Islet precursor cell (in vitro differentiated cells): ENCODE data around the gene ACOXL.

ENCODE experiments used
- DNase-seq: peaks from one replicate; pipeline ENCODE4 v3.0.0-alpha.2; 2018

The ACOXL gene

DNA sequence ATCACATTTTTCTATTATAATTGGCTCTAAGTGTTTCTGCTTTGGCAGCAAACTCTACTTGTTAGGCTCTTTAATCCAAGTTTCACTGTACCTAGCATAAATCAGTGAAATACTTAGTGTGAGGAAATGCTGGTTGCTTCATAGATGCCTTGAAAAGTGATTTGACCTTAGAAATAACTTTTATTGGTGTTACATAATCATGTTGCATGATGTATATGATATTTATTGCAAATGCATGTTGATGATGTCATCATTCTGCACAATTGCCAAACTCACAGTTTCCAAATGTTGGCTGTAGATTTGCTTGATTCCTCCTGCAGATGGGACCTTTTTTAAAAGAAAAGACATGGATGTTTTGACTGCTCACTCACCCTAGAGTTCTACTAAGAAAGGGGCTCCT is 250.8 kb downstream of the ACOXL start:
- DNase-seq = no peak

DNA sequence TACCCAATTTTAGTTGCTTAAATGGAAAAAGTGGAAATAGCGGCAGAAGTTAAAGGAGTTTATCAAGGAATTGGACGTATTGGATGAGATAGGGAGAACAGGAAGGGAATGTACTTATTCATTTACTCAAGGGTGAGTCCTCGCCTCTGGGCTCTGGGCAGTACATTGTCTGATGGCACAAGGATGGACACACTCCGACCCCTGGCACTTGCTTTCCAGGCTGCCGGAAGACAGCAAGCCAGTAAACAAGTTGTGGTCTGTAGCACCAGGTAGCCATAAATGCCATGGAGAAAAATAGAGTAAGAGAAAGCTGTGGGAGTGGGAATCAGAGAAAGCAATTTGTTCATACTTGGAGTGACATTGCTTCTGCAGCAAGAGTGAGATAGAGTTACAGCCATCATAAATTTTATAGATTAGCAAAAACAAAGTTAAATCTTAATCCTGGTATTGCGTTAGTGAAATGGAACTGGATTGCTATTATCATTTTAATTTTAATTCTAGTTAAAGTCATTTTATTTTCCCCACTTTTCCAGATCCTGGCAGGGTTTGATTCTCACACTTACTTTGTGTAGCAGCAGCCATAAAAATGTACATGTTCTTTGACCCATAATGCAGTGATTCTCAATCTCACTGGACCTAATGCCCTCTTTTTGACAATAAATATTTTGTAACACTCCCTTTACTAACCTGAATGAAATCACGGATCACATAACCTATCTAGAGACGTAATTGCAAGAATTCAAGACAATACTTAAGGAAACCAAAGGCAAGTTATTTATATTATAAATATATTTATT is 252.5 kb downstream of the ACOXL start:
- no peak for DNase-seq

DNA sequence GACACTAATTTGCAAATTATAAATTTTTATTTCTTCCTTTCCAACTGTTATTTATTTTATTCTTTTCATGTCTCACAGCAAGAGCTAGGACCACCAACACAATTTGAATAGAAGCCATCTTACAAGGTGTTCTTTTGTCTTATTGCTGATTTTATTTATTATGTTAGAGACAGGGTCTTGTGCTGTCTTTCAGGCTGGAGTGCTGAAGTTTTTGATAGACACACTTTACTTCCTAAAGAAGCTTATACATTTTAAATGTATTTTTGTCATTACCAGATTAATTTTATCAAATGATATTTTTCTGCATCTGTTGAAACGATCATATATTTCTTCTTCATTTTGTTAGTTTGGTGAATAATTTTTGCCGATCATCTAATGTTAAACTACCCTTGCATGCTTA is 258.1 kb downstream of the ACOXL start:
- no peak for DNase-seq

DNA sequence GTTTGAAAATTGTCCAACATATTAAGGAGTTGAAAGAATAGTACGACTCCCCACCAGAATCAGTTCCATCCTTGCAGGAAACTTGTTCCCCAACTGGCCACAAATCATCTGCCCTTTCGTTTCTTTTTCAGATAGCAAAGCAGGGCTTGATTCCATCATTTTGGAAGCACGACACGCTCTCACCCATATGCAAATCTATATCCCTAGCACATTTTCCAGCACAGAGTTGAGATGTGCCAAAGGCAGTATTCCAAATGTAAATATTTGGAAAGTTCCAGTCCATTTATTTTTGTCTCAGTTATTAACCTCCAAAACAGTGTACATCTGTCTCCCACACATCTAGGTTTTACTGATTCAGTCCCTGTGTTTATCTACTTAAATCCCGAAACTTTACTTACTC is 259.5 kb downstream of the ACOXL start:
- no peak for DNase-seq

DNA sequence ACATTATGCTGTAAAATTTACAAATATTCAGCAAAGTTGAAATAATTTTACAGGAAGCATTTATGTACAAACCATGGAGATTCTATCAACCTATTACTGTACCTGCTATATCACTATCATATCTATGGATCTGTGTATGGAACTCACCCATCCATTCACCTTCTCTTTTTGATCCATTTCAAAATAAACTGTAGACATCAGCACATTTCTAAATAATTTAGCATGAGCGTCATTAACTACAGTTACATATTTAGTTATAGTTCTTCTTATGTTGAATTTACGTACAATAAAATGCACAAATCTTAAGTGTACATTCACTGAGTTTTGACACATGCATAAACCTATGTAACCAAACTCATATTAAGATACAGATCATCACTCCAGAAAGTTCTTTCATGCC is 260.5 kb downstream of the ACOXL start:
- no peak for DNase-seq

DNA sequence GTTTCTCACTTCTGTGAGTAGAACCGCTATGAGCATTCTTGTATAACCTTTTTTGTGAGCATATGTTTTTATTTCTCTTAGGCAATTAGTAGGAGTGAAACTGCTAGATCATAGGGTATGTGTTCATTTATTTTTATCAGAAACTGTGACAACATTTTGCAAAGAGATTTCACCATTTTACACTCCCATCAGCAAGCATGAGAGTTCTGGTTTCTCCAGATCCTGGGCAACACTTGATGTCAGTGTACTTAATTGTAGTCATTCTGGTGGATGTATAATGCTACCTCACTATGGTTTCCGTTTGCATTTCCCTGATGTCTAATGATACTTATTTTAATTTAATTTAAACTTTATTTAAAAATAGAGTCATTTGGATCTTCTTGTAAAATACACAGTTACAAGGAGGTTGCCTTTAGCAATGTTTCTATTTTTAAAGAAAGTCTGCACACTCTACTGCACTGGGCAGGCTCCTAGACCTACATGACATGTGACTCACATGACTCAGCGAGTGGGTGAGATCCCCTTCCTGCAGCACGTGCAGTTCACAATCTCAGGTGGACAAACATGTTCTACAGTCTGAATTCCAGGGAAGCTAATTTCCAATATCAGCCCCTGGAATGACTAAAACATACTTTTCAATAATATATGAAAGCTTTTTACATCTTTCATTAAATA is 261.3 kb downstream of the ACOXL start:
- peak; percentile 59 for DNase-seq

DNA sequence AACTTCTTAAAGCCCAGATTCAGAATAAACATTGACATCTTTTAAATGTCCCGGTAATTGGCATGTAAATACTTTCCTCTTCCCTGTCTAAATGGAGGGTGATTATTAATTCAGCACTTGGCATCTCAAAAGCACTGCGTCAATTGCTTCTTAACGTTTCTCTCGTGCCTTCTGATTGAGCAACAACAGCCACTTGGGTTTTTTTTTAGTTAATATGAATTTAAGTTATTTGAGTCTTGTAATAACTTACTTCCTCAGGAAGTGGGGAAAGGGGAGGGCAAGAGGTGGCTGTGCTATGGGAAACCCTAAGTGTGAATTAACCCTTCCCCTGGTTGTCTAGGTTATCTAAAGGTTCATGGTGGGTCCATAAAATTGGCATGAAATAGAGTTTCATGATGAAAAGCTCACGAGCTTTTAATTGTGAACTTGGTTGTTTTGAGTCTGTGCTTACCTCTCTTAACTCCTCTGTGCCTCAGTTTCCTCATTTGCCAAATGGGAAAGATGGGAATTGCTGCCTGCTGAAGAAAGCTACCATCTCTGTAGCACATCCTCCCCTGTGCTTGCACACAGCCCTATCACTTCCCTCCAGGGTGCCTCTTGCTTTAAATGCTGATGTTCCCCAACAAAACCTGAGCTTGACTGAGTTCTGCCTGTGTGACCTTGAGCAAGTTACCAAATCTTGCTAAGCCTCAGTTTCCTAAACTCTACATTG is 262.0 kb downstream of the ACOXL start:
- no peak for DNase-seq

DNA sequence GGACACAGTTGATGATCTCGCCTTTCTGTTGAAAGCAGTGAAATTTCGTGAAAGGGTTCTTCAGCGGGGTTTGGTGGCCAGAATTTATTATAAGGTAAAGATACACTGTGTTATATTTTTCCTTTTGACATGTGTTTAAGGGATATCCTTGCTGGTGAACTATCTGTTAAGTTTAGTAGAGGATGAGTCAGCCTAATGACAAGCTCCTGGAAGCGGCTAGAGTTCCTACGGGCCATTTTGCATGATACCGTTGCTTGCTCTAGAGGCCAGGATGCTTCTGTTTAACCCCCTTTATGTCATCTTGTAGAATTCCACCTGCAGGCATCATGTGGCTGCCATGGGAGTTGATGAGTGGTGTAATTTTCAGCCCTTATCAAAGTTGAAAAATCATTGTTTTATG is 263.5 kb downstream of the ACOXL start:
- no peak for DNase-seq

DNA sequence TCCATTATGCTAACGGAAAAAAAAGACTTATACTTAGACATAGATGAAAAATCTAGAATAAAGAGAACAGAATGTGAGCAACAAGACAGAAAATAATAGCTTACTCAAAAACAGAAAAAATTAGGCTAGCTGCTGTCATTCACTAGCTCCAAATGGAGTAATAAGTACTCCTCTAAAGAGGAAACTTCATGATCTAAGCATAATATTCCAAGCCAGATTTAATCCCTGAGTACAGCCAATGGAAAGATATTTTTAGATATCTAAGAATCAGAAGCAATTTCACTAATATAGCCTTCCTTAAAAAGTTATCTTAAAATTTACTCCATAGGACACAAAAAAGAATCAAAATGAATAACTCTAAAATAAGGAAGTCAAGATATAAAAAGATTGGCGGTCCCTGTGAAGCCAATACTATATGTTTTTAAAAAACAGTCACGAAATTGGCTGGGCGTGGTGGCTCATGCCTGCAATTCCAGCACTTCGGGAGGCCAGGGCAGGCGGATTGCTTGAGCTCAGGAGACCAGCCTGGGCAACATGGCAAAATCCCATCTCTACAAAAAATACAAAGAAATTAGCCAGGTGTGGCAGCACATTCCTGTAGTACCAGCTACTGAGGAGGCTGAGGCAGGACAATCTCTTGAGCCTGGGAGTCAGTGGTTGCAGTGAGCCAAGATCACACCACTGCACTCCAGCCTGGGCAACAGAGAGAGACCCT is 265.1 kb downstream of the ACOXL start:
- no peak for DNase-seq

DNA sequence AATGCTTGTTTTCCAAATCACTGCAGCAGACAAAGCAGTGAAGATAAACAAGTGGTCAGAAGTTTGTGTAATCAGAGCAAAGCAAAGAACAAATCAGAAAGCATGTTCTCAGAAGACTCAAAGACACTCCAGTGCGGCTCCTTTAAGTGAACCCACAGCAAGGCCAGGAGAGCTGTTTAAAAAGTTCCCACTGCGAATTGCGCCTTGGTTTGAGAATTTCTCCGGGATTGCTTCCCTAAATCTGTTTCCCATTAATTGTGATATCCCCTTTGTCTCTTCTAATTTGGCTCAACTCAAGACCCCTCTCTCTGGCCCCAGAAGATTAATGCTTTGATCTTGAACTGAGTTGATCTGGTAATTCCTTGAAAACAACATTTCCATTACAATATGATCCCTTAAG is 265.9 kb downstream of the ACOXL start:
- no peak for DNase-seq

DNA sequence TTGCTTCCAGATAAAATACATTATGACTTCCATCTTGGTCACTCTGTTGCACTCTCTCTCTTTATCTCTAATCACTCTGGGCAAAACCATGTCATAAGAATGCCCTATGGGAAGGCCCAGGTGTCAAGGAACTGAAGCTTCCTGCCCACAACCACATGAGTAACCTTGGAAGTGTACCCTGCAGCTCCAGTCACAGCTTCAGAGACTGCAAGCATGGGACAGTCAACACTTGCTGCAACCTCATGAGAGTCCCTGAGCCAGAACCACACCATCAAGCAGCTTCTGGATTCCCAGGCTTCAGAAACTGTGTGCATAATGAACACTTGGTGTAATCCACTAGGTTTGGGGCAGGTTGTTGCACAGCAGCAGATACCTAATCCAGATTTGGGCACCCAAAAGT is 267.3 kb downstream of the ACOXL start:
- no peak for DNase-seq

DNA sequence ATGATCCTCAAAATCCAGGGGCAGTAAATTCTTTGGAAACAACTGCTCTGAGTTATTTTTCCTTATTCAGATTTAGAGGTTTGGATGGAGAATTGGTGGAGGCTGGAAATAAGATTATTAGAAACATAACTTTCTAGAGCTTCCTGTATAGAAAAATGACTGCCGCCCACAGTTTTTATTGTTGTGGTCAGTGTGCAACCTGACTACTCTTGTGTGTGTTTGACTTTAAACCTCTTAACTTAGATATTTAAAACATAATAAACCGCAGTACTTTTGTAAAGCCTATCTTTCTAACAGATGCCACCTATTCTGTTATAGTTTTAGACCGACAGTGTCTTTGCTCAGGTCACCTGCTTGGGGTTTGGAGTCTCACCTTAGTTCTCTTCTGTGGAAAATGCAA is 272.9 kb downstream of the ACOXL start:
- DNase-seq = no peak

DNA sequence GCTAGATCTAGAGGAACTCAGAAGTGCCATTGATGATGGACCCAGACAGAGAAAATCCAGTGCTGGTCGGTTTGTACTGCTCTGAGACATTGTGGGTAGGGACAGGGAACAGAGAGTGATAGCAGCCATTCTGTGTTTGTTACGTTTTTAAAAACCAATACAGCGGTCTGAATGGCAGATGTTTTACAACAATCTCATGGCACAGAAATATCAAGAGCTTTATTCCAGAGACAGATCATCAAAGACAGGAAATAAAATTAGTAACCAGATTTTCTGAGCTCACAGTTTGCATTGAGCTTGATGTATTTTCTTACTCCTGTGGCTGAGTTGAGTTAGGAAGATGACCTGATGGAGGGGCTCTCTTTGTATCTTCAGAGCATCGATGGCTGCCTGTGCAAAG is 273.4 kb downstream of the ACOXL start:
- DNase-seq = no peak

DNA sequence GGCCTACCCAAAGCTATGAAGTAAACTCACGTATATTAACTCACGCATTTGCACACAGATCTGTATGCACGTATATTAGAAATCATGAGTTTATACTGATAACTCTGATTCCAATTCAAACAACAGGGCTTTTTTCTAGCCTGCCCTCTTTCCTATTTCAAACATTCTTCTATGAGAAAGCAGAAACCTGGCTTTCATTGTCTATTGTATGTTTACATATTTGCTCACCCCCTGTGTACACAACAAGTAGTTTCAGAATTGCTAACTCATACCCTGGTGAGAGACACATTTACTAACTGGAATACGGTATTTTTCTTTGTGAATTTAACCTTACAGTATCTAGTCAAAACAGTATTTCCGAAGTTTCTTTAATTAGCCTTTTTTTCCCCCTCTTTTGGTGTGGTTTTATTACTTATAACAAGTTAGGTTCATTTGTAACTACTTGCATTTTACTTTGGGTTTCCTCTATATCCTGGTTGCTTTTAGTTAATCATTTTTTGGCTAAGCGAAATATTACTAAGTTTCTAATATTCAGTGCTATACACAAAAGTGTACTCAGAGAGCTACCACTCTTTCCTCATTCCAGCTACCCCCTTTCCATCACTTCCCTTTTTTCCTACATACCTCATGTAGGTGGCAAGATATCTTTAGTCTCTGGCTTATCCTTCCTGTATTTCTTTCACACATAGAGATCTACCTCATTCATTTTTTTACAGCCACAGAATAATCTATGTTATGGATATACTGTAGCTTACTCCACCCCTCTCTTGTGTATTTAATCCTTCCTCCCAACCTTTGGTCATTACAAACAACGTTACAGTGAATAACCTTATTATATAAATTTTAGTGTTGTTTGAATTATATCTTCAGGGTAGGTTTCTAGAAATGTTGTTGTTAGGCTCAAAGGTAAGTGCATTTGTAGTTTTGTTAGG is 275.6 kb downstream of the ACOXL start:
- DNase-seq = no peak

DNA sequence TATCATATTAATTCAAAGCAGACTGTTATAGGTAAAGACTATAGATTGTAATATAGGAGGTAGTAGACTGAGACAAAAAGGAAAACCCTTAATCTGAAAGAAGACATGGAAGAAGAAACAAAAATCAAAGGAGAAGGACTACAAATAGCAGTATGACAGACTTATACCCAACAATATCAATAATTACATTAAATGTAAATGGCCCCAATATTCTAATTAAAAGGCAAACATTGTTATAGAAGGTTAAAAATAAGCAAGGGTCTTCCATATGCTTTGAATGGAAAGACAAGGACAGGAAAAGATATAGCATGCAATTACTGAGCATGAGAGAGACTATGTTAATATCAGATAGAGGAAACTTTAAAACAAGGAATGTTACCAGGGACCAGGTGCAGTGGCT is 278.8 kb downstream of the ACOXL start:
- no peak for DNase-seq

DNA sequence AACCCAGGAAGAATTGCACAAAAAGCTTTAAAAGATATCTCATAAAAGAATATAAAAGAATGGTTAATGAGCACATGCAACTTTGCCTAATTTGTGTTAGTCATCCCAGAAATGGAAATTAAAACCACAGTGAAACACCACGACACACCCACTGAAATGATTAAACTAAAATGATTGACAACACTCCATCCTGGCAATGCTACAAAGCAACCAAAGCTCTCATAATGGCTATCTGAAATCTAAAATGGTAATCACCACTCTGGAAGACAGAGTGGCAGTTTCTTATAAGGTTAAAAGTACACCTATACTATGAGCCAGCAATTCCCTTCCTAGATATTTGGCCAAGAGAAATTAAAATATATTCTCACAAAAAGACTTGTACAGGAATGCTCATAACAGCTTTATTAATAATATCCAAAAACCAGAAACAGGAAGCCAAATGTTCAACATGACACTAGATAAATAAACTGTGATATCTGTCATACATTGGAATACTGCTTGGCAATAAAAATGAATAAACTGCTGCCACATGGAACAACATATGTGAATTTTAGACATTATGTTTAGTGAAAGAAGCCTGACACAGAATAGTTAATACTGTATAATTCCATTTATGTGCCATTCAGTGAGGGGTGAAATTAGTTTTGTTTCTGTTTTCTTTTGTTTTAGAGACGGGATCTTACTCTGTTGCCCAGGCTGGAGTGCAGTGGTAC is 283.1 kb downstream of the ACOXL start:
- DNase-seq = no peak

DNA sequence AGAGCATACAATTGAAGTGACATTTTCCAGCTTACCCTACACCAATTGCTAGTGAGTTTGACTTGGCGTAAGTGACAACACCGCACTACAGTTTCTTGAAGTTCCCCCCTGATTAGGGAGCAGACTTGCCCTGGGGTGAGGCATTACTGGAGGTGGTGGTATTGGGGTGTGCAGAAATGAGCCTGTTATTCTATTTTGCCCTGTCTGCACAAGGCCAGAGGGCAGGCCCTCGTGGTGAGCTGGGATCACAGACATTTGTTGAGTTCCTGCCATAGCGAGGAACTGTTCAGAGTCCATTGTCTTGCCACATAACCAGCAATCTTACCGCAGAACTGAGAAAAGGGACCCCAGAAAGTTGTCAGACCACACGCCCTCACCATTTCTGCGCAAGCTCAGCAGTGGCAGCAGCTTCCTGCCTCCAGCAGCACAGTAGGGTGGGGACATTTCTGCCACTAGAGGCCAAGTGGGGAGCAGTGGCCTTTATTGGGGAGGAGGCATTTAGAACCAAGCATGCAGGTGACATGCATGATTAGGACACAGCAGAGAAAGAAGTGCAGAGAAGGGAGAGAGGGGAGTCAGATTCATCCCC is 284.8 kb downstream of the ACOXL start:
- DNase-seq = no peak

DNA sequence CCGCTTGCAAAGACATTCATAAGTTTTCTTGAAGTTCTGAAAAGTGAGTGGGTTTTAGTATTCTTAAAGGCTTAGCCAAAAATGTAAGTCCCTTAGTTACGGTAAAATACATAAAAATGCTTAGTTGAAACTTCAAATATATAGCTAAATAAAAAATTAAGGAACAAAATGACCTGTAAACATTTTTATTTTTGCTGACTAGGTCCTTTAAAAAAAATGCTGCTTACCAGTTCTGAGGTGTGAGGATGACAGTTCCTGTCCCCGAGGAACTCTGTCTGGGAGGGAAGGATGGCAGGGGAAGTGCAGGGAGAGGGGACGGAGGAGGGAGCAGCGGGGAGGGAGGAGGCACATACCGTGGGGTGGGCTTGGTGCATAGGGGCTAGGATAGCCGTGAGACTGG is 285.5 kb downstream of the ACOXL start:
- no peak for DNase-seq

DNA sequence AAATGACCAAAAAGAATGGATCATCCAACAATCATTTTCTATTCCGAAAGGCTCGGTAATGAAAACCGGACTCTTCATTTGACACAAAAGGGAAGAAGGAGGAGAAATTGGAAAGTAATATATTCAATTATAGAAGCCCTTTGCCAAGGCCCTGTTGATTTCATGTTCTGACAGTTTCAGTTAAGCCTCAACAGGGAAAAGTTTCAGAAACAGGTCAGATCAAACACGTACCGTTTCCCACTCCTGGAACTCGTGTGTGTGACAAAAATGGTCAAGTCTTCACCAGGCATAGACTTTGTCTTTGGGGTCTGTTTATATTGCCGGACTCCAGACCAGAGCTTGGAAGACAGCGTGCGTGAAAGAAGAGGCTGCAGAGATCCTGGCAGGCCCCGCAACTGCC is 287.0 kb downstream of the ACOXL start:
- DNase-seq = no peak

DNA sequence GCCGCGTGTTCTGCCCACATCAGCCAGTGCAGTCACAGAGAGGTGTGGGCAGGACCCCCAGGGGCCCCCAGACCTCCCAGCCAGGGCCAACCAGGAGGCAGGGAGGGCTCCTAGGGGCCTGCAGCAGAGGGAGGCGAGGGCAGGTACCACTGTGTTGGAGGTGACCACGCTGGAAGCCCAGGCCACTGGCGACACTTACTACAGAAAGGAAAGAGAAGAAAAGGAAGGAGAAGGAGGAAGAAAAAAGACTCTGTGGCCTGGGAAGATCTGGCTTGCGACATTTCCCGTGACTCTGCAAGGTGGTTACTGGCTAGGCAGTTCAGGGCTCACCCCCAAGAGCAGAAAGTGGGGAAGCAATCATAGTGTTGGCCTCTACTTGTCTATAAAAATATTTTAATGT is 290.3 kb downstream of the ACOXL start:
- DNase-seq = no peak

DNA sequence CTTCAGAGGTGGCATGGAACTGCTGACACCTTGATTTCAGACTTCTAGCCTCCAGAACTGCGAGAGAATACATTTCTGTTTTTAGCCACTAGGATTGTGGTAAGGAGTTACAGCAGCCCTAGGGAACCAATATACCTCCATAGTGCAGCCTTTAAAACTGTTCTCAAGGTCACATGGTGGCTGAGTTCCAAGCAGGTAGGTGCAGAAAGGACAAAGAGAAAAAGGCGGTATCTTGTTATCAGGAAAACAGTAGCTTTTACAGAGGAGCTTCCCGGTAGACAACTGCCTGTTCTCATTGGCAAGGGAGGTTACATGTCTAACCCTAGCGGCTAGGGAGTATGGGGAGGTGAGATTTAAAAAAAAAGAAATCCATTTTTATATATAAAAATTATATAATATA is 292.1 kb downstream of the ACOXL start:
- no peak for DNase-seq
